ENCODE measurements around the gene DYNC1LI2.

GRCh38 chr16:66687906-66688625 lies 63.3 kb downstream of the DYNC1LI2 start:
- TF ChIP-seq KLF6 (CRISPR knock-in tag; IDR thresholded peaks at IDR 0.05; ENCODE audit: borderline replicate concordance) (no peak), ZBTB49 (CRISPR knock-in tag; IDR thresholded peaks at IDR 0.05; ENCODE audit: borderline replicate concordance) (no peak), SLC30A9 (CRISPR knock-in tag; IDR thresholded peaks at IDR 0.05) (no peak), RBBP5 (IDR thresholded peaks at IDR 0.05; ENCODE audit: borderline replicate concordance, insufficient read depth, low read length, poor library complexity, severe bottlenecking) (no peak), POLR2A (conservative IDR thresholded peaks at IDR 0.05) (no peak), CTCF (IDR thresholded peaks at IDR 0.05 in 2 of 3, conservative IDR thresholded peaks at IDR 0.05 in 1 of 3; ENCODE audit: insufficient read depth in 2 of 3, low read depth in 1 of 3, low read length in 3 of 3) (no peak), MYC (IDR thresholded peaks at IDR 0.05; ENCODE audit: low read depth, low read length) (0 out of 2 replicates have a peak, but pooled peaks have one; percentile 17), MYC (CRISPR knock-in tag; IDR thresholded peaks at IDR 0.05; ENCODE audit: borderline replicate concordance, low read depth) (no peak), DLX4 (CRISPR knock-in tag; IDR thresholded peaks at IDR 0.05) (no peak), TRIM25 (IDR thresholded peaks at IDR 0.05; ENCODE audit: borderline replicate concordance) (no peak), ZBTB7A (IDR thresholded peaks at IDR 0.05; ENCODE audit: borderline replicate concordance, control insufficient read depth, low read depth, low read length) (no peak), BRD4 (IDR thresholded peaks at IDR 0.05) (no peak), E2F1 (CRISPR knock-in tag; IDR thresholded peaks at IDR 0.05) (no peak)

Measured in K562 (cell line).